ENCODE results near the gene ADK.
"Not testable (repeated sequence)": the region's sequence is repeated elsewhere in the genome, so short reads cannot be mapped to it uniquely, and the experiment has no call there.

ADK gene

GRCh38 chr10:74424565-74424964 lies 273.5 kb downstream of the ADK start:
- no peak for DNase-seq (ENCODE audit: low read depth)

- no peak for DNase-seq (ENCODE audit: low read depth)
These were observed 274.5 kb downstream of the ADK start for GRCh38 chr10:74425456-74426001.

DNA sequence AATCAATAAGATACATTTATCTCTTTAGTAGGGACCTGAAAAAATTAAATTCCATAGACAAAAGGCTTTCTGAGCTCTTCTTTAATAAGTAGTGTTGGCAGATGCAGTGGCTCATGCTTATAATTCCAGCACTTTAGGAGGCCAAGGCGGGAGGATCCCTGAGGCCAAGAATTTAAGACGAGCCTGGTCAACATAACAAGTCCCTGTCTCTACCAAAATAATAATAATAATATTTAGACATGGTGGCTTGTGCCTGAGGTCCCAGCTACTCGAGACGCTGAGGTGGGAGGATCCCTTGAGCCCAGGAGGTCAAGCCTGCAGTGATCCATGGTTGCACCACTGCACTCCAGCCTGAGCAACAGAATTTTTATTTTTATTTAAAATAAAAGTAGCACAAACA lies 280.8 kb downstream of the ADK start:
- no peak for DNase-seq (ENCODE audit: low read depth)

- DNase-seq (ENCODE audit: low read depth) = no peak
These were observed 282.0 kb downstream of the ADK start for GRCh38 chr10:74432841-74433594.

GRCh38 chr10:74433595-74433956 lies 282.6 kb downstream of the ADK start:
- no peak for DNase-seq (ENCODE audit: low read depth)

GRCh38 chr10:74433993-74434392 lies 283.0 kb downstream of the ADK start:
- no peak for DNase-seq (ENCODE audit: low read depth)

GRCh38 chr10:74434547-74434946 lies 283.5 kb downstream of the ADK start:
- DNase-seq (ENCODE audit: low read depth) = no peak

- DNase-seq (ENCODE audit: low read depth) = no peak
These were observed 285.6 kb downstream of the ADK start for GRCh38 chr10:74436523-74437170.

DNA sequence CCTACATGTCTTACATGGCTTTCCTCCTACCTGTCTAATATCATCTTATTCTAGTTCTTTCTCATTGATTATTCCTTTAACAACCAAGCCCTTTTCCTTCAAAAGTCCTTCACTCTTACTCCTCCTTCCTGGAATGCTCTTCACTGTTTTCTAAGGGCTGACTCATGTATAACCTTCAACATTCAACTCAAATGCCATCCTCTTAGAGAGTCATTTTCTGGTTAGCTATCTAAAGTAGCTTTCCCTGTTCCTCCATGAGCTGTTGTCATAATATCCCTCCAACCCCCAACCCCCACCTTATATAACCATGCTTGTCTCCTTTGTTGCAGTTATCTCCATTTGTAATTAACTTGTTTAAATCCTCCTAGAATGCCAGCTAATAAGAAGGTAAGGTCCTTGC lies 286.8 kb downstream of the ADK start:
- no peak for DNase-seq (ENCODE audit: low read depth)

- DNase-seq (ENCODE audit: low read depth) = no peak
These were observed 288.2 kb downstream of the ADK start for GRCh38 chr10:74439213-74439612.

DNA sequence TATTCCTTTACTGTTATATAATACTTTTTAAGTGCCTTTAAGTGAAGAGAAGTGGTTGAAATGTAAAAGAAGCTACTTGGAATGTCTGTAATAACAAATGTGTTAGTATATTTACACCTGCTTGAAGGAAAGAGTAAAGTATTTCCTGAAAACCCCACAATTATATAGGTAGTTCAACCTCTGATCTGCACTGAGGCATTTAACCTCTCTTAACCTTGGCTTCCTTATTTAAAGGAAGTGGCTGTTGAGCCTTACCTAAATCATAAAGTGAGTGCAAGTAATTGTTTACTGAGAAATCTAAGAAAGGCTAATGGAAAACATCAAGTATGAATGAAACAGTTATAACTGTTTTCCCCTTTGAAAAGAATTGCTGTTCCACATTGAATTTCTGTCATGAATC lies 294.5 kb downstream of the ADK start:
- DNase-seq (ENCODE audit: low read depth) = no peak

DNA sequence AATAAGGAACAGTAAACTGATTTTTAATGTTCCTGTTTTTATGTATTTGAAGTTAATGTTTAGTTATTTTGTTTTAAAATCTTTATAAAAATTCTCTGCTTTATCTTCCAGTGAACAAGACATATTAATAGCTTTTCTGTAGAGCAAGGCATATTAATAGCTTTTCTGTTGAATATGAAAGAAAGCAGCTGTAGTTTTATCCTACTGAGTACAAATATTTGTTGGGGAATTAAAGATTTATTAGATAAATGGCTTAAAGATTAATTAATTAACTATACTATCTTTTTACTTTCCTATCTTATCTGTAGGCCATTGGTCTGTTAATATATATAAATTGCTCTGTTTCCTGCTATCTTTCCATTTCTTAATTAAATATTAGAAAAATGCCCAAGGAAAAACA lies 299.6 kb downstream of the ADK start:
- DNase-seq (ENCODE audit: low read depth) = no peak

- no peak for DNase-seq (ENCODE audit: low read depth)
These were observed 300.3 kb downstream of the ADK start for GRCh38 chr10:74451127-74451829.

- no peak for DNase-seq (ENCODE audit: low read depth)
These were observed 302.1 kb downstream of the ADK start for GRCh38 chr10:74453169-74453568.

GRCh38 chr10:74457478-74457877 lies 306.5 kb downstream of the ADK start:
- not testable (repeated sequence) for DNase-seq (ENCODE audit: low read depth)

DNA sequence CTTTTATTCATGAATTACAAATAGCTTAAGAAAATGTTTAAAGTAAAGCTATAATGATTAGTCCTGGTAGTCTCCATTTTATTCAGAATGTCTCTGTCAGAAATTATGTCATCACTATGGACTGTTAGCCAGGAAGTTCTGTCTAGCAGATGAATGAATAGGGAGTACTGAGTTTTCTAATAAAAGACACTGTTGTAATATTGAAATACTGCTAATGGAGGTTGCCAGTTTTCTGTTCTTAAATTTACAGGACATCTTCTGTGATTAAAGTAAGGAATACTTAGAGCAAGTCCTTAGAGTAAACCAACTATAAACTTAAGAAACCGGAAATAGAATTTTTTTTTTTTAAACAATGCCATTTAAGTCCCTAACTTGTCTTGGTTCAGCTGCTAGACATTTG lies 309.8 kb downstream of the ADK start:
- no peak for DNase-seq (ENCODE audit: low read depth)

DNA sequence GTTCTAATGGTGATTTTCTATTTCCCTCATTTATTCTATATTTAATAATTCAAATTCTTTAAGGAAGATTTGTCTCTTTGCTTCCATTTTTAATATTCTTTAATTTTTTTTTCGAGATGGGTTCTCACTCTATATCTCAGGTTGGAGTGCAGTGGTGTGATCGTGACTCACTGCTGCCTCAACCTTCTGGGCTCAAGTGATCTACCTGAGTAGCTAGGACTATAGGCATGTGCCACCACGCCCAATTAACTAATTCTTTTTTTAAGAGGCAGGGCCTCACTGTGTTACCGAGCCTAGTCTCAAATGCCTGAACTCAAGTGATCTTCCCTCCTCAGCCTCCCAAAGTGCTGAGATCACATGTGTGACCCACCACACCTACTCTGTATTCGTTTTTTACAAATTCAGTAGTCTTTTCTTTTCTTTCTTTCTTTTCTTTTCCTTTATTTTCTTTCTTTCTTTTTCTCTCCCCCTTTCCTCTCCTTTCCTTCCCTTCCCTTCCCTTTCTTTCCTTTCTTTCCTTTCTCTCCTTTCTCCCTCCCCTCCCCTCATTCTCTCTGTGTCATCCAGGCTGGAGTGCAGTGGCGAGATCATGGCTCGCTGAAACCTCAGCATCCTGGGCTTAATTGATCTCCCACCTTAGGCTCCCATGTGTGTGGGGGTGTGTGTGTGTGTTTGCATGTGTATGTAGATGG lies 323.1 kb downstream of the ADK start:
- DNase-seq (ENCODE audit: low read depth) = no peak

- DNase-seq (ENCODE audit: low read depth) = not testable (repeated sequence)
These were observed 325.2 kb downstream of the ADK start for GRCh38 chr10:74476162-74476706.

- no peak for DNase-seq (ENCODE audit: low read depth)
These were observed 329.8 kb downstream of the ADK start for GRCh38 chr10:74480778-74481177.

GRCh38 chr10:74483356-74483755 lies 332.3 kb downstream of the ADK start:
- no peak for DNase-seq (ENCODE audit: low read depth)

- no peak for DNase-seq (ENCODE audit: low read depth)
These were observed 334.3 kb downstream of the ADK start for GRCh38 chr10:74485283-74485682.

GRCh38 chr10:74486659-74487058 lies 335.6 kb downstream of the ADK start:
- DNase-seq (ENCODE audit: low read depth) = no peak
